Left ventricle myocardium inferior (tissue), 1 donor: ENCODE measurements around the gene FRRS1. TPM values are rescaled to one million over a fixed set of nuclear protein-coding genes. Genes with fewer than 3 reads are reported as not detected.

Experiments used
- DNase-seq: peaks from one replicate; pipeline ENCODE4 v3.0.0-alpha.2; 2020
- H3K27ac ChIP-seq: fragments of 200-600 bp; replicated peaks from 2 replicates; pipeline ENCODE4 v1.8.0; 2021
- H3K27me3 ChIP-seq: fragments of 200-600 bp; 2 replicates; pipeline ENCODE4 v1.8.0; 2021; ENCODE audit warnings: low read depth
- H3K36me3 ChIP-seq: fragments of 200-600 bp; 2 replicates; pipeline ENCODE4 v1.8.0; 2021
- H3K4me1 ChIP-seq: fragments of 200-600 bp; 2 replicates; pipeline ENCODE4 v1.8.0; 2021
- H3K4me3 ChIP-seq: fragments of 200-600 bp; 2 replicates; pipeline ENCODE4 v1.8.0; 2021; ENCODE audit warnings: mild to moderate bottlenecking, moderate library complexity
- H3K9me3 ChIP-seq: fragments of 200-600 bp; replicated peaks from 2 replicates; pipeline ENCODE4 v1.8.0; 2021
- intact Hi-C: fragments of 100-400 bp; cut with micrococcal nuclease; formaldehyde crosslinking; loops from one replicate; pipeline ENCODE4 v1.11.0; 2022
- long read RNA-seq: library from polyadenylated mRNA; unstranded; transcript quantifications from one replicate; pipeline ENCODE4 v2.0.0, GENCODE V29; 2021
- total RNA-seq: library from RNA; stranded (reverse); fragmentation: NEBNext Ultra II Directional; extraction: Animal tissue kit (Norgen Biotek cat#: 25700); gene quantifications from one replicate; pipeline ENCODE4 v1.2.1, GENCODE V29; 2021
- TF ChIP-seq, protein P1 (sequence below): fragments of 200-600 bp; IDR thresholded peaks from 2 replicates; pipeline ENCODE4 v1.8.0; 2021; ENCODE audit warnings: antibody characterized with exemption, mild to moderate bottlenecking, borderline replicate concordance
- donor health status: DM: no; HTN: yes; CAD: no; lungs with severe emphysema.

Gene FRRS1, protein sequence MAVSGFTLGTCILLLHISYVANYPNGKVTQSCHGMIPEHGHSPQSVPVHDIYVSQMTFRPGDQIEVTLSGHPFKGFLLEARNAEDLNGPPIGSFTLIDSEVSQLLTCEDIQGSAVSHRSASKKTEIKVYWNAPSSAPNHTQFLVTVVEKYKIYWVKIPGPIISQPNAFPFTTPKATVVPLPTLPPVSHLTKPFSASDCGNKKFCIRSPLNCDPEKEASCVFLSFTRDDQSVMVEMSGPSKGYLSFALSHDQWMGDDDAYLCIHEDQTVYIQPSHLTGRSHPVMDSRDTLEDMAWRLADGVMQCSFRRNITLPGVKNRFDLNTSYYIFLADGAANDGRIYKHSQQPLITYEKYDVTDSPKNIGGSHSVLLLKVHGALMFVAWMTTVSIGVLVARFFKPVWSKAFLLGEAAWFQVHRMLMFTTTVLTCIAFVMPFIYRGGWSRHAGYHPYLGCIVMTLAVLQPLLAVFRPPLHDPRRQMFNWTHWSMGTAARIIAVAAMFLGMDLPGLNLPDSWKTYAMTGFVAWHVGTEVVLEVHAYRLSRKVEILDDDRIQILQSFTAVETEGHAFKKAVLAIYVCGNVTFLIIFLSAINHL
- total RNA-seq = 3.8 TPM
- long read RNA-seq, partial matches to known transcripts = 0 of 1 reads
- long read RNA-seq, other reads (novel, unspliced or antisense) = 1 of 1 reads

DNA sequence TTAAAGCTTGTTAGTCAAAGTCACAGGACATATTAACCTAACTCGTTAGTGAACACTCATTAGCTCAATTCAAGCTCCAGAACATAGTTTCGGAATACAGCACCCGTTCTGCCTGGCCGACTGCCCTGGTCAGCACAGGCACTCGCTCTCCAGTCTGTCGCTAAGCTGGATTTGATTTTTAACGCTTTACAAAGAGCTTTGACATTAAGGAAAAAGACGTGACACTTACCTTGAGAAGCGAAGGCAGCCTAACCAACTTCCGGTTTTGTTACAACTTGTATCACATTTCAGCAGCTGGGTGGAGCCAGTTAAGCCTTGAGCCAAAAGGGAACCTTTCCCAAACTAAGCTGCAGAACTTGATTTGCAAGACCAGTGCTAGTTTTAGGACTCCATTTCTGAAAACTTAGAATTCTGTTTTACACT lies at the start of gene FRRS1:
FRRS1 (minus strand) TSS at position 258 of the 423 bp plus-strand sequence. CDS start 17,867 bp downstream, outside the sequence.
- Histone ChIP-seq H3K27me3 (no peaks in the 10 kb centered on the region), H3K9me3 (no peaks in the 10 kb centered on the region), H3K36me3 (no peaks in the 10 kb centered on the region), H3K4me1 (peaks cover 36% of the 10 kb centered on the region), H3K4me3 (peak within 1 kb of the TSS; percentile 67), H3K27ac (peak within 1 kb of the TSS; percentile 77)
- intact Hi-C loops = no loop called here
- TF ChIP-seq, protein P1, sequence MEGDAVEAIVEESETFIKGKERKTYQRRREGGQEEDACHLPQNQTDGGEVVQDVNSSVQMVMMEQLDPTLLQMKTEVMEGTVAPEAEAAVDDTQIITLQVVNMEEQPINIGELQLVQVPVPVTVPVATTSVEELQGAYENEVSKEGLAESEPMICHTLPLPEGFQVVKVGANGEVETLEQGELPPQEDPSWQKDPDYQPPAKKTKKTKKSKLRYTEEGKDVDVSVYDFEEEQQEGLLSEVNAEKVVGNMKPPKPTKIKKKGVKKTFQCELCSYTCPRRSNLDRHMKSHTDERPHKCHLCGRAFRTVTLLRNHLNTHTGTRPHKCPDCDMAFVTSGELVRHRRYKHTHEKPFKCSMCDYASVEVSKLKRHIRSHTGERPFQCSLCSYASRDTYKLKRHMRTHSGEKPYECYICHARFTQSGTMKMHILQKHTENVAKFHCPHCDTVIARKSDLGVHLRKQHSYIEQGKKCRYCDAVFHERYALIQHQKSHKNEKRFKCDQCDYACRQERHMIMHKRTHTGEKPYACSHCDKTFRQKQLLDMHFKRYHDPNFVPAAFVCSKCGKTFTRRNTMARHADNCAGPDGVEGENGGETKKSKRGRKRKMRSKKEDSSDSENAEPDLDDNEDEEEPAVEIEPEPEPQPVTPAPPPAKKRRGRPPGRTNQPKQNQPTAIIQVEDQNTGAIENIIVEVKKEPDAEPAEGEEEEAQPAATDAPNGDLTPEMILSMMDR = no peak
- DNase-seq = peak; percentile 57

DNA sequence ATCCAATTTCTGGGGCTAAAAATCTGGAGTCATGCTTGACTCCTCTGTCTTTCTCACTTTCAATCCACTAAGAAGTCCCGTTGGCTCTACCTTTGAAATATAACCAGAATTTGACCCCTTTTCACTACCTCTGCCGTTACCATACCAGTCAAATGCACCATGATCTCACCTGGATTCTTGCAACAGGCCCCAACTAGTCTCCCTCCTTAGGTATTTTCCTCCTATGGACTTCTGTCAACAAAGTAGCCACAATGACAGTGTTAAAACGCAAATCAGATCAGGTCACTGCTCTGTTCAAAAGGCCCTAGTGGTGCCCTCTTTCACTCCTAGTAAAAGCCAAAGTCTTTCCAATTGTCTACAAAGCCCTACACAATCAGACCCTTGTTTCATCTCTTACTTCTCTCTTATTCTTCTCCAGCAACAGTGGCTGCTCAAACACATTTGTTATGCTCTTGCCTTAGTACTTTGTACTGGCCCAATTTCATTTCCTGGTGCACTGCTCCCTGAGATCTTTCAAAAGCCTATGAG lies 48.0 kb upstream of the FRRS1 start:
- Histone ChIP-seq H3K4me1 (peaks cover 5% of the 10 kb centered on the region), H3K4me3 (no peak overlapping the region), H3K36me3 (no peaks in the 10 kb centered on the region), H3K9me3 (no peaks in the 10 kb centered on the region), H3K27ac (no peak overlapping the region), H3K27me3 (no peaks in the 10 kb centered on the region)
- TF ChIP-seq, protein P1 = no peak
- DNase-seq = no peak
- intact Hi-C loops = no loop called here

DNA sequence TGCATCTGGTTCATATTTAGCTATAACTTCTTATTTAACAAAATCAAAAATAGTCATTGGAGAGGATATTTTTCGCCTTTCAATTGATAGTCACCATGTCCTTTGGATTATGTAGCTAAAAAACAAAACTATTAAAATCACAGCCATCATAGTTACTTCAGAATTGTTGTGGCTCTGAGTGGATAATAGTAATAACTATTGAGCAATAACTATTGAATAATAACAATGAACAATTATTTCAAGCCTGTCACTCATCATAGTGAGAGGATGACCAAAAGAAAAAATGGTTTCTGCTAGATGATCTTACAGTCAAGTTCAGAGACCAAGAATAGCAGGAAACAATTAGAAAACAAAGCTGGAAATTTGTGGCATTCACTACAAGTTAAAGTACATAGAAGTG lies 45.3 kb upstream of the FRRS1 start:
- intact Hi-C loops = no loop called here

DNA sequence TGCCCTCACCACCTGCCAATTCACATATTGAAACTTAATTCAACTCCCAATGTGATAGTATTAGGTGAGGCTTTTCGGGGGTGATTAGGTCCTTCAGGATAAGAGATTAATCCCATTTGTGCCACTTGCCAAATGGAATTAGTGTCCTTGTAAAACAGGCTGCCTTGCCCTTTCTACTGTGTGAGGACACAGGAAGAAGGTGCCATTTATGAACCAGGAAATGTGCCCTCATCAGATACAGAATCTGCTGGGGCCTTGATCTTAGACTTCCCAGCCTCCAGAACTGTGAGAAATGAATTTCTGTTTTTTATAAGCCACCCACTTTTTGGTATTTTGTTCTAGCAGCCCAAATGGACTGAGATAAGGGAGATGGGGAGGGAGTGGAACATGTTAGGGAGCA lies 44.6 kb upstream of the FRRS1 start:
- Histone ChIP-seq H3K36me3 (no peaks in the 10 kb centered on the region), H3K9me3 (no peaks in the 10 kb centered on the region), H3K4me1 (peaks cover 10% of the 10 kb centered on the region), H3K27ac (no peak overlapping the region), H3K27me3 (no peaks in the 10 kb centered on the region), H3K4me3 (no peak overlapping the region)
- intact Hi-C loops = no loop called here
- DNase-seq = no peak
- TF ChIP-seq, protein P1 = no peak

More for the DNA sequence above, 45.3 kb upstream of the FRRS1 start:
- H3K9me3 ChIP-seq = no peaks in the 10 kb centered on the region
- H3K4me3 ChIP-seq = no peak overlapping the region
- no peaks in the 10 kb centered on the region for H3K27me3 ChIP-seq
- TF ChIP-seq, protein P1 = no peak
- no peak overlapping the region for H3K27ac ChIP-seq
- peaks cover 10% of the 10 kb centered on the region for H3K4me1 ChIP-seq
- no peak for DNase-seq
- no peaks in the 10 kb centered on the region for H3K36me3 ChIP-seq

DNA sequence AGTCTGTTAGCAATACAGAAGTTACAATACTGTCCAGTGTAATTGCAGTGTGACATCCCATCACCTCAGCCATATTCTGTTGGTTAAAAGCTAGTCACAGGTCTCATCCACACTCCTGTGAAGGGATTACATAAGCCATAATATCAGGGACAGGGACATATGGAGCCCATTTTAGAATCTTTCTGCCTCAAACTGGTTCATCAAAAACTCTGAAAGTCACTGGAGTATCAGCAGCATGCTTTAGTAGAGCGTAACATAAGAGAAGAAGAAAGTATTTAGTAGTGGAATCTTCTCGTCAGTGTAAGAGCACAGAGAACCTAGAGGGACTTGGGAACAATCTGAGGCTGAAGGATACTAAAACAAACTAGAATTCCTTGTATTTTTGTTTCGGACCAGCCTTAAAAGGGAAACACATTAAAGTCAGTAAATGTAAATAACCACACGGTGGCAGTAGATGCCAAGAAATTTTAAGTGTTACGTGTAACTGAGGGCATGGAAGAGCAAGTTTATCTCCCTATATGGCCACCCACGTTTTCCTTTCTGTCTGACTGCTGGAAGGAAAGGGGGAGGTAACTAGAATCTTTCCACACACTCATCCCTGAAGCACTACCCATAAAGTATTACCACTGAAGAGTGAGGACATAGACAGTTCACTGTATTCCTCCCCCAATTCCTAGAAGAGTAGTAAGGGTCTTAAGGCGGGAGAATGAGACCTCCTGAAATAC lies 42.1 kb upstream of the FRRS1 start:
- Histone ChIP-seq H3K4me1 (peaks cover 10% of the 10 kb centered on the region), H3K27me3 (no peaks in the 10 kb centered on the region), H3K4me3 (peak overlapping the region; percentile 30), H3K9me3 (no peaks in the 10 kb centered on the region), H3K36me3 (no peaks in the 10 kb centered on the region), H3K27ac (no peak overlapping the region)
- intact Hi-C loops = no loop called here
- TF ChIP-seq, protein P1 = peak; percentile 77
- no peak for DNase-seq
